ENCODE data around the gene CBX4. TPM values are rescaled to one million over a fixed set of nuclear protein-coding genes. Genes with fewer than 3 reads are reported as not detected.

The CBX4 gene
- total RNA-seq, 2 donors from 2014 or later = 28.0 to 28.5 TPM

DNA sequence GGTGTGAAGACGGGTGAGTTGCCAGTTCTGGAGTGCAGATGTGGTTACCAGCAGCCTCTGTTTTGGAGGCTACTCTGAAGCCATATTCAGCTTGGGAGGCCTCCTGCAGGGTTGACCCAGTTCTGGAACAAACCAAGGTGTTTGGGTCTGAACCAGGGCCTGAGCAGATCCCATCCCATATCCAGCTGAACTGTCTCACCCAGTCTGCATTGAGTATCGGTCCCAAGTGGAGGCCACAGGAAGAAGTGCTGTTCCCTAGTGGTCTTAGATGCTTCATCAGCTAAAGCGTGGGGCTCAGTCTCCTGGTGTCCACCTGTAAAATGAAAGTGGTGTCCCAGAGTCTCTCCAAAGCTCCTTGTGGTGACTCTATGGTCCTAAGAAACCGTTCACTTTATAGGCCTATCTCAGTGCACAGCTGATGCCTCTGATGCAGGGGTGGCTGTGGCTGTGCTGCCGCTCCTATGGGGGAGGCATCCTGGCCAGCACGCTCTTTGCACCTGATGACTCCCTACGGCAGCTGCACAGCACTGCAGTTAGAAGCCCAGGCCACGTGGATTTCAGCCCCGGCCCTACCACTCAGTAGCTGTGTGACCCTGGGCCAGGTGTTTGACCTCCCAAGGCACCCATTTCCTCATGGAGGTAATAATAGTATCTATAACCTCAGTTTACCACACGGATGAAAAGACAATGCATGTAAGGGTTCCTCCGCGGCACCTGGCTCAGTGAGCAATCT, 21.0 kb downstream of the CBX4 start:
- Histone ChIP-seq H3K4me1 (replicated peaks) (peaks cover 20% of the 10 kb centered on the region), H3K36me3 (no peaks in the 10 kb centered on the region), H3K4me3 (no peak overlapping the region), H3K27ac (no peak overlapping the region), H3K27me3 (replicated peaks; ENCODE audit: insufficient read depth) (no peaks in the 10 kb centered on the region), H3K9me3 (no peaks in the 10 kb centered on the region)
- no peak for DNase-seq (ENCODE audit: low spot score)
- intact Hi-C loops (cut with DNase I) = no loop called here
- TF ChIP-seq CTCF (IDR thresholded peaks at IDR 0.05) (no peak), POLR2A (IDR thresholded peaks at IDR 0.05) (no peak), POLR2AphosphoS5 (IDR thresholded peaks at IDR 0.05) (no peak)
- WGBS = 93% methylated on average over 12 of the region's 12 CpGs

- 58% methylated on average over 40 of the region's 41 CpGs for WGBS
- TF ChIP-seq CTCF (IDR thresholded peaks at IDR 0.05) = no peak
- TF ChIP-seq POLR2AphosphoS5 (IDR thresholded peaks at IDR 0.05) = no peak
- TF ChIP-seq POLR2A (IDR thresholded peaks at IDR 0.05) = no peak
- H3K9me3 ChIP-seq = no peaks in the 10 kb centered on the region
- H3K36me3 ChIP-seq = no peaks in the 10 kb centered on the region
- no peak for DNase-seq (ENCODE audit: low spot score)
- peaks cover 3% of the 10 kb centered on the region for H3K27me3 ChIP-seq (replicated peaks; ENCODE audit: insufficient read depth)
- H3K4me1 ChIP-seq (replicated peaks) = peaks cover 36% of the 10 kb centered on the region
- intact Hi-C loops (cut with DNase I) = no loop called here
- H3K4me3 ChIP-seq = no peak overlapping the region
- H3K27ac ChIP-seq = no peak overlapping the region
Measured at GRCh38 chr17:79815836-79816461, 23.3 kb downstream of the CBX4 start.

- DNase-seq (ENCODE audit: low spot score) = peak; percentile 82
- H3K4me1 ChIP-seq (replicated peaks) = peaks cover 36% of the 10 kb centered on the region
- peak overlapping the region; percentile 73 to 77 for H3K27ac ChIP-seq
- 9% methylated on average over 77 of the region's 96 CpGs for WGBS
- peak overlapping the region in 1 of 2 donors; percentile 25 for H3K4me3 ChIP-seq
- H3K9me3 ChIP-seq = no peaks in the 10 kb centered on the region
- TF ChIP-seq CTCF (IDR thresholded peaks at IDR 0.05) = peak in 1 of 4 experiments; percentile 9
- peak; percentile 18 for TF ChIP-seq POLR2A (IDR thresholded peaks at IDR 0.05)
- TF ChIP-seq POLR2AphosphoS5 (IDR thresholded peaks at IDR 0.05) = peak; percentile 72
- intact Hi-C loops (cut with DNase I) = no loop called here
- H3K36me3 ChIP-seq = no peaks in the 10 kb centered on the region
- H3K27me3 ChIP-seq (replicated peaks; ENCODE audit: insufficient read depth) = peaks cover 3% of the 10 kb centered on the region
Measured at GRCh38 chr17:79814974-79815835, 24.0 kb downstream of the CBX4 start.

GRCh38 chr17:79814127-79814973, 24.9 kb downstream of the CBX4 start:
- peak overlapping the region in 1 of 2 donors; percentile 25 for H3K4me3 ChIP-seq

More at GRCh38 chr17:79814127-79814973, 24.9 kb downstream of the CBX4 start:
- Histone ChIP-seq H3K9me3 (no peaks in the 10 kb centered on the region), H3K27ac (peak overlapping the region; percentile 73 to 77), H3K27me3 (replicated peaks; ENCODE audit: insufficient read depth) (peaks cover 3% of the 10 kb centered on the region), H3K4me1 (replicated peaks) (peaks cover 36% of the 10 kb centered on the region), H3K36me3 (no peaks in the 10 kb centered on the region)
- TF ChIP-seq CTCF (IDR thresholded peaks at IDR 0.05) = no peak
- no peak for TF ChIP-seq POLR2AphosphoS5 (IDR thresholded peaks at IDR 0.05)
- TF ChIP-seq POLR2A (IDR thresholded peaks at IDR 0.05) = no peak
- whole genome bisulfite sequencing = 24% methylated on average over 41 of the region's 43 CpGs
- no peak for DNase-seq (ENCODE audit: low spot score)
- intact Hi-C loops (cut with DNase I) = no loop called here
